GM12873 (cell line): ENCODE data around the gene C11orf86.

Experiments
- CTCF ChIP-seq: IDR thresholded peaks from 2 replicates; pipeline ENCODE4 v1.5.1; 2012; ENCODE audit warnings: low read depth, mild to moderate bottlenecking, moderate library complexity, low read length, control low read depth; ENCODE audit not compliant: insufficient read depth; ENCODE audit errors: missing control alignments

The C11orf86 gene

GRCh38 chr11:66958232-66958955 lies 16.7 kb upstream of the C11orf86 start, which contains the start of gene PC:
Gene PC (minus strand): TSS chr11:66958383. CDS start chr11:66872159, 86,224 bp downstream.
- TF ChIP-seq CTCF = no peak

- no peak for TF ChIP-seq CTCF
These were observed 16.2 kb upstream of the C11orf86 start for GRCh38 chr11:66958956-66959274.

GRCh38 chr11:66962247-66962646 lies 12.9 kb upstream of the C11orf86 start:
- TF ChIP-seq CTCF = no peak

GRCh38 chr11:66962801-66963200 lies 12.3 kb upstream of the C11orf86 start:
- TF ChIP-seq CTCF = no peak

- no peak for TF ChIP-seq CTCF
These were observed 10.6 kb upstream of the C11orf86 start for GRCh38 chr11:66964495-66964894.

GRCh38 chr11:66966351-66966750 lies 8.8 kb upstream of the C11orf86 start:
- TF ChIP-seq CTCF = no peak

GRCh38 chr11:66967670-66968425 lies 7.3 kb upstream of the C11orf86 start:
- no peak for TF ChIP-seq CTCF
